ENCODE results near the gene MAST1. TPM values are rescaled to one million over a fixed set of nuclear protein-coding genes. Genes with fewer than 3 reads are reported as not detected.

Gene MAST1
- total and polyA plus RNA-seq, 2 experiments from 2014 or later: 13.9 to 19.9 TPM

GRCh38 chr19:12836529-12836863 lies 1.8 kb upstream of the MAST1 start (continued):
- TF ChIP-seq ZNF462 (CRISPR knock-in tag; IDR thresholded peaks at IDR 0.05) (no peak), ETS1 (IDR thresholded peaks at IDR 0.05) (no peak), JUNB (IDR thresholded peaks at IDR 0.05; ENCODE audit: unreplicated experiment) (no peak), STAT1 (IDR thresholded peaks at IDR 0.05; ENCODE audit: unreplicated experiment) (no peak), CREB1 (CRISPR knock-in tag; IDR thresholded peaks at IDR 0.05; ENCODE audit: low read depth) (no peak), EZH2phosphoT487 (IDR thresholded peaks at IDR 0.05; ENCODE audit: unreplicated experiment) (no peak)

- no peak for TF ChIP-seq ZNF114 (CRISPR knock-in tag; IDR thresholded peaks at IDR 0.05)
- TF ChIP-seq STAT1 (IDR thresholded peaks at IDR 0.05; ENCODE audit: unreplicated experiment): no peak
- TF ChIP-seq ZNF331 (CRISPR knock-in tag; IDR thresholded peaks at IDR 0.05; ENCODE audit: low read depth): no peak
- no peak for TF ChIP-seq REST (IDR thresholded peaks at IDR 0.05; ENCODE audit: unreplicated experiment)
- Mint-ChIP-seq H3K9me3 (no peaks in the 10 kb centered on the region; the same call in 2 of the 3 replicates), H3K27me3 (ENCODE audit: insufficient read depth, low read depth, poor library complexity) (peaks cover 37% of the 10 kb centered on the region), H3K36me3 (ENCODE audit: low read depth) (peaks cover 4% of the 10 kb centered on the region; the same call in 1 of the 3 replicates), H3K4me1 (peaks cover 48% of the 10 kb centered on the region), H3K27ac (no peak overlapping the region), H3K4me3 (peak overlapping the region; percentile 69; the same call in 1 of the 3 replicates)
- Histone ChIP-seq H3K27me3 (ENCODE audit: insufficient read depth) (peaks cover 14% of the 10 kb centered on the region), H3K36me3 (ENCODE audit: insufficient read depth) (no peaks in the 10 kb centered on the region), H3K4me3 (no peak overlapping the region), H3K4me2 (no peak overlapping the region), H3K4me1 (ENCODE audit: insufficient read depth) (peaks cover 37% of the 10 kb centered on the region), H4K20me1 (replicated peaks; ENCODE audit: insufficient read depth) (peaks cover 7% of the 10 kb centered on the region), H3K79me2 (replicated peaks; ENCODE audit: insufficient read depth) (peaks cover 8% of the 10 kb centered on the region), H2AFZ (no peak overlapping the region), H3F3A (replicated peaks; ENCODE audit: low read depth) (peaks cover 53% of the 10 kb centered on the region), H3K9me2 (ENCODE audit: insufficient read depth) (no peaks in the 10 kb centered on the region), H3K27ac (ENCODE audit: low read depth) (no peak overlapping the region)
- DNase-seq (ENCODE audit: low spot score) (peak; percentile 24), ATAC-seq (no peak)
Measured at GRCh38 chr19:12837225-12837624, 1.1 kb upstream of the MAST1 start.

All from GM23338 (cell line).